Right lobe of liver (tissue), 4 donors: ENCODE results near the gene GJC1.

Source experiments
- CTCF ChIP-seq, 4 donors: fragments of 200-600 bp in 3 of 4; fragments of 450-650 bp in 1 of 4; IDR thresholded peaks; one replicate each; pipeline versions ENCODE4 v1.5.1 to v1.8.0; 2016 to 2022; ENCODE audit warnings: antibody characterized with exemption in 4 of 4, mild to moderate bottlenecking in 2 of 4
- POLR2A ChIP-seq: fragments of 450-650 bp; IDR thresholded peaks from one replicate; pipeline ENCODE4 v1.6.1; 2017; ENCODE audit warnings: antibody characterized with exemption, mild to moderate bottlenecking
- donor health status: DM: no; HTN: no; CAD: no.
- donor health status: DM: no; HTN: no; CAD: no.
- donor health status: DM: no; HTN: yes; CAD: no.

- TF ChIP-seq POLR2A = no peak
- TF ChIP-seq CTCF (IDR thresholded peaks at IDR 0.05) = no peak
These were observed 32.3 kb downstream of the GJC1 start for GRCh38 chr17:44797802-44798201.
